ENCODE results near the gene IL16.

- TF ChIP-seq POLR2AphosphoS5 (IDR thresholded peaks at IDR 0.05; ENCODE audit: low read depth, low read length), result no peak
- TF ChIP-seq POLR2A (IDR thresholded peaks at IDR 0.05; ENCODE audit: low read depth, low read length), result no peak
Measured at GRCh38 chr15:81190922-81191507, 5.7 kb upstream of the IL16 start.
